ENCODE data around the gene RABGEF1.
"Not testable (repeated sequence)": the region's sequence is repeated elsewhere in the genome, so short reads cannot be mapped to it uniquely, and the experiment has no call there.

RABGEF1 gene

GRCh38 chr7:66817208-66817795 is 76.8 kb downstream of the RABGEF1 start:
- DNase-seq: not testable (repeated sequence)

GRCh38 chr7:66817956-66818355 is 77.4 kb downstream of the RABGEF1 start:
- not testable (repeated sequence) for DNase-seq

GRCh38 chr7:66824041-66824440 is 83.5 kb downstream of the RABGEF1 start:
- DNase-seq: no peak

GRCh38 chr7:66825538-66825937 is 85.0 kb downstream of the RABGEF1 start:
- peak; percentile 26 for DNase-seq

GRCh38 chr7:66826649-66827048 is 86.1 kb downstream of the RABGEF1 start:
- no peak for DNase-seq

GRCh38 chr7:66830976-66831375 is 90.4 kb downstream of the RABGEF1 start:
- DNase-seq: not testable (repeated sequence)

GRCh38 chr7:66832531-66833351 is 92.2 kb downstream of the RABGEF1 start:
- DNase-seq: no peak

GRCh38 chr7:66837007-66837406 is 96.5 kb downstream of the RABGEF1 start:
- DNase-seq: peak; percentile 27

- DNase-seq: no peak
Observed at GRCh38 chr7:66837661-66838060, 97.1 kb downstream of the RABGEF1 start.

GRCh38 chr7:66839814-66840213 is 99.3 kb downstream of the RABGEF1 start:
- DNase-seq: no peak

- no peak for DNase-seq
Observed at GRCh38 chr7:66840316-66840715, 99.8 kb downstream of the RABGEF1 start.

- DNase-seq: no peak
Observed at GRCh38 chr7:66841898-66842297, 101.4 kb downstream of the RABGEF1 start.

- DNase-seq: not testable (repeated sequence)
Observed at GRCh38 chr7:66843492-66843891, 103.0 kb downstream of the RABGEF1 start.

GRCh38 chr7:66844552-66845378 is 104.2 kb downstream of the RABGEF1 start:
- DNase-seq: peak; percentile 99

- no peak for DNase-seq
Observed at GRCh38 chr7:66845379-66846095, 105.0 kb downstream of the RABGEF1 start.

- DNase-seq: not testable (repeated sequence)
Observed at GRCh38 chr7:66846096-66846445, 105.5 kb downstream of the RABGEF1 start.

- not testable (repeated sequence) for DNase-seq
Observed at GRCh38 chr7:66847523-66847855, 107.0 kb downstream of the RABGEF1 start.

GRCh38 chr7:66847879-66848790 is 107.6 kb downstream of the RABGEF1 start:
- DNase-seq: no peak

- DNase-seq: no peak
Observed at GRCh38 chr7:66859339-66859738, 118.8 kb downstream of the RABGEF1 start.

- no peak for DNase-seq
Observed at GRCh38 chr7:66859794-66860645, 119.5 kb downstream of the RABGEF1 start.

GRCh38 chr7:66860767-66861166 is 120.2 kb downstream of the RABGEF1 start:
- no peak for DNase-seq

All from CD4-positive, alpha-beta T cell treated with Interleukin-12 subunit alpha and Interleukin-12 subunit beta, for 1 hour (primary cell).